K562 (cell line): Measurements from ENCODE around the gene LHPP.

ENCODE experiments used
- FOXA1 ChIP-seq: fragments of 450-650 bp; IDR thresholded peaks from 2 replicates; pipeline ENCODE4 v1.6.1; 2016; ENCODE audit warnings: mild to moderate bottlenecking, borderline replicate concordance
- FOXK1 ChIP-seq: sonication (generic); formaldehyde crosslinking; IDR thresholded peaks from 2 replicates; pipeline ENCODE4 v1.8.0; 2022; ENCODE audit warnings: missing genetic modification reagents, mild to moderate bottlenecking, borderline replicate concordance
- JUND ChIP-seq, 2 experiments: IDR thresholded peaks; 2 replicates in 1 of 2; 3 replicates in 1 of 2; pipeline ENCODE4 v1.6.1; 2011; ENCODE audit warnings: borderline replicate concordance in 2 of 2, low read depth in 2 of 2, low read length in 2 of 2, improper control_type of control experiment in 1 of 2, missing biosample characterization in 1 of 2, missing genetic modification characterization in 1 of 2, missing genetic modification reagents in 1 of 2
- MYNN ChIP-seq, 2 experiments: sonication (generic); formaldehyde crosslinking in 1 of 2; IDR thresholded peaks; 2 replicates each; pipeline versions ENCODE4 v1.5.0 to v1.6.1; 2016 to 2020; ENCODE audit warnings: antibody characterized with exemption in 1 of 2, missing genetic modification reagents in 1 of 2
- POLR2A ChIP-seq: fragments of 450-650 bp; conservative IDR thresholded peaks from 2 replicates; pipeline ENCODE4 v1.6.1; 2016
- POLR2AphosphoS5 ChIP-seq: IDR thresholded peaks from 2 replicates; pipeline ENCODE4 v1.6.1; 2011; ENCODE audit warnings: mild to moderate bottlenecking, low read depth, low read length, moderate library complexity; ENCODE audit not compliant: control insufficient read depth, insufficient read depth
- ZNF79 ChIP-seq: fragments of 250-450 bp; sonication (Bioruptor Pico); IDR thresholded peaks from 2 replicates; pipeline ENCODE4 v1.4.0; 2020; ENCODE audit warnings: low read depth, mild to moderate bottlenecking, moderate library complexity
- TF ChIP-seq, protein P1 (sequence below), 3 experiments: IDR thresholded peaks in 2 of 3; conservative IDR thresholded peaks in 1 of 3; 2 replicates each; pipeline ENCODE4 v1.5.1; 2011 to 2012; ENCODE audit warnings: low read length in 3 of 3, mild to moderate bottlenecking in 3 of 3, control low read depth in 2 of 3, improper control_type of control experiment in 1 of 3, inconsistent platforms in 1 of 3, low read depth in 1 of 3, mixed read lengths in 1 of 3, moderate library complexity in 1 of 3; ENCODE audit not compliant: insufficient read depth in 2 of 3
- TF ChIP-seq, protein P2 (sequence below): sonication (generic); formaldehyde crosslinking; IDR thresholded peaks from 2 replicates; pipeline ENCODE4 v1.9.0; 2022; ENCODE audit warnings: mild to moderate bottlenecking, missing genetic modification reagents
- TF ChIP-seq, protein P3 (sequence below): fragments of 250-450 bp; sonication (Bioruptor Pico); IDR thresholded peaks from 2 replicates; pipeline ENCODE4 v1.5.0; 2021; ENCODE audit warnings: mild to moderate bottlenecking, borderline replicate concordance

DNA sequence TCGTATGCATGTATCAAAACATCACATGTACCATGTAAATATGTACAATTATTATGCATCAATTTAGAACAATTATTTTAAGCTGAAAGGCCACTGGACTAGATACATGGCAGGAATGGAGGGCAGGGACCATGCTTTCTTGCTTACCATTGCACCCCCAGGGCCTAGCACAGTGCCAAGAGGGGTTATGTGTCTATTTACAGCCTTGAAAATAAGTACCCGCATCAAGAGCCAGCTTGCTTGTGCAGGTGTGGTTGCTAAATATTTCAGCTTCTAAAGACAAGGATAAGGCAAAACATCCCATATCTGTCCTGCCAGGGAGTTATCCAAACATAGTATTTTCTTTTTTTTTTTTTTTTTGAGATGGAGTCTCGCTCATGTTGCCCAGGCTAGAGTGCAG, 28.2 kb upstream of the LHPP start:
- TF ChIP-seq FOXA1: no peak
- no peak for TF ChIP-seq POLR2A
- TF ChIP-seq, protein P1, sequence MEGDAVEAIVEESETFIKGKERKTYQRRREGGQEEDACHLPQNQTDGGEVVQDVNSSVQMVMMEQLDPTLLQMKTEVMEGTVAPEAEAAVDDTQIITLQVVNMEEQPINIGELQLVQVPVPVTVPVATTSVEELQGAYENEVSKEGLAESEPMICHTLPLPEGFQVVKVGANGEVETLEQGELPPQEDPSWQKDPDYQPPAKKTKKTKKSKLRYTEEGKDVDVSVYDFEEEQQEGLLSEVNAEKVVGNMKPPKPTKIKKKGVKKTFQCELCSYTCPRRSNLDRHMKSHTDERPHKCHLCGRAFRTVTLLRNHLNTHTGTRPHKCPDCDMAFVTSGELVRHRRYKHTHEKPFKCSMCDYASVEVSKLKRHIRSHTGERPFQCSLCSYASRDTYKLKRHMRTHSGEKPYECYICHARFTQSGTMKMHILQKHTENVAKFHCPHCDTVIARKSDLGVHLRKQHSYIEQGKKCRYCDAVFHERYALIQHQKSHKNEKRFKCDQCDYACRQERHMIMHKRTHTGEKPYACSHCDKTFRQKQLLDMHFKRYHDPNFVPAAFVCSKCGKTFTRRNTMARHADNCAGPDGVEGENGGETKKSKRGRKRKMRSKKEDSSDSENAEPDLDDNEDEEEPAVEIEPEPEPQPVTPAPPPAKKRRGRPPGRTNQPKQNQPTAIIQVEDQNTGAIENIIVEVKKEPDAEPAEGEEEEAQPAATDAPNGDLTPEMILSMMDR (IDR thresholded peaks at IDR 0.05 in 2 of 3, conservative IDR thresholded peaks at IDR 0.05 in 1 of 3; ENCODE audit: insufficient read depth in 2 of 3, low read depth in 1 of 3, low read length in 3 of 3): no peak
- TF ChIP-seq, protein P2, sequence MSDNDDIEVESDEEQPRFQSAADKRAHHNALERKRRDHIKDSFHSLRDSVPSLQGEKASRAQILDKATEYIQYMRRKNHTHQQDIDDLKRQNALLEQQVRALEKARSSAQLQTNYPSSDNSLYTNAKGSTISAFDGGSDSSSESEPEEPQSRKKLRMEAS: no peak
- TF ChIP-seq JUND (IDR thresholded peaks at IDR 0.05; ENCODE audit: borderline replicate concordance, low read depth, low read length): no peak
- no peak for TF ChIP-seq JUND (tag; IDR thresholded peaks at IDR 0.05; ENCODE audit: borderline replicate concordance, low read depth, low read length)
- TF ChIP-seq FOXK1 (CRISPR knock-in tag): no peak
- no peak for TF ChIP-seq MYNN (IDR thresholded peaks at IDR 0.05)
- no peak for TF ChIP-seq MYNN (CRISPR knock-in tag; IDR thresholded peaks at IDR 0.05)
- no peak for TF ChIP-seq ZNF79 (CRISPR knock-in tag)
- TF ChIP-seq POLR2AphosphoS5: no peak
- TF ChIP-seq, protein P3, sequence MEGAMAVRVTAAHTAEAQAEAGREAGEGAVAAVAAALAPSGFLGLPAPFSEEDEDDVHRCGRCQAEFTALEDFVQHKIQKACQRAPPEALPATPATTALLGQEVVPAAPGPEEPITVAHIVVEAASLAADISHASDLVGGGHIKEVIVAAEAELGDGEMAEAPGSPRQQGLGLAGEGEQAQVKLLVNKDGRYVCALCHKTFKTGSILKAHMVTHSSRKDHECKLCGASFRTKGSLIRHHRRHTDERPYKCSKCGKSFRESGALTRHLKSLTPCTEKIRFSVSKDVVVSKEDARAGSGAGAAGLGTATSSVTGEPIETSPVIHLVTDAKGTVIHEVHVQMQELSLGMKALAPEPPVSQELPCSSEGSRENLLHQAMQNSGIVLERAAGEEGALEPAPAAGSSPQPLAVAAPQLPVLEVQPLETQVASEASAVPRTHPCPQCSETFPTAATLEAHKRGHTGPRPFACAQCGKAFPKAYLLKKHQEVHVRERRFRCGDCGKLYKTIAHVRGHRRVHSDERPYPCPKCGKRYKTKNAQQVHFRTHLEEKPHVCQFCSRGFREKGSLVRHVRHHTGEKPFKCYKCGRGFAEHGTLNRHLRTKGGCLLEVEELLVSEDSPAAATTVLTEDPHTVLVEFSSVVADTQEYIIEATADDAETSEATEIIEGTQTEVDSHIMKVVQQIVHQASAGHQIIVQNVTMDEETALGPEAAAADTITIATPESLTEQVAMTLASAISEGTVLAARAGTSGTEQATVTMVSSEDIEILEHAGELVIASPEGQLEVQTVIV (CRISPR knock-in tag): no peak
